Measurements from ENCODE around the gene TGFBI.

Gene TGFBI

GRCh38 chr5:136028782-136029742, at the start of gene TGFBI:
TSS of gene TGFBI (plus strand) at chr5:136028988. CDS start at chr5:136029056, 68 bp downstream.
- peak; percentile 24 for DNase-seq

- DNase-seq = no peak
Observed at GRCh38 chr5:135978993-135979392, 49.8 kb upstream of the TGFBI start.

GRCh38 chr5:135979510-135979909, 49.3 kb upstream of the TGFBI start:
- DNase-seq = no peak

GRCh38 chr5:135980620-135981019, 48.2 kb upstream of the TGFBI start:
- DNase-seq = no peak

- no peak for DNase-seq
Observed at GRCh38 chr5:135985951-135986350, 42.8 kb upstream of the TGFBI start.

GRCh38 chr5:135986401-135986800, 42.4 kb upstream of the TGFBI start:
- no peak for DNase-seq

GRCh38 chr5:135986891-135987401, 41.8 kb upstream of the TGFBI start:
- no peak for DNase-seq

- DNase-seq = no peak
Observed at GRCh38 chr5:135988546-135988945, 40.2 kb upstream of the TGFBI start.

- DNase-seq = no peak
Observed at GRCh38 chr5:135989686-135990085, 39.1 kb upstream of the TGFBI start.

GRCh38 chr5:135990528-135991255, 38.1 kb upstream of the TGFBI start:
- DNase-seq = no peak

GRCh38 chr5:135991429-135991828, 37.4 kb upstream of the TGFBI start:
- DNase-seq = no peak

GRCh38 chr5:135993335-135993879, 35.4 kb upstream of the TGFBI start:
- no peak for DNase-seq

GRCh38 chr5:135993880-135994636, 34.7 kb upstream of the TGFBI start:
- no peak for DNase-seq

GRCh38 chr5:135995976-135996375, 32.8 kb upstream of the TGFBI start:
- no peak for DNase-seq

- no peak for DNase-seq
Observed at GRCh38 chr5:135996611-135997010, 32.2 kb upstream of the TGFBI start.

GRCh38 chr5:135997673-135998335, 31.0 kb upstream of the TGFBI start:
- no peak for DNase-seq

GRCh38 chr5:135998889-135999288, 29.9 kb upstream of the TGFBI start:
- no peak for DNase-seq

GRCh38 chr5:135999406-136000139, 29.2 kb upstream of the TGFBI start:
- DNase-seq = no peak

- DNase-seq = no peak
Observed at GRCh38 chr5:136000147-136000546, 28.6 kb upstream of the TGFBI start.

- no peak for DNase-seq
Observed at GRCh38 chr5:136000932-136001331, 27.9 kb upstream of the TGFBI start.

GRCh38 chr5:136001466-136001981, 27.3 kb upstream of the TGFBI start:
- DNase-seq = no peak

All from activated CD4-positive, alpha-beta T cell treated with anti-CD3 and anti-CD28 coated beads, Interleukin-2, Interleukin-6, amounts not matched to agents 100 ng/mL and 50 ng/mL, durations not matched to agents 16 hours and 8 hours (primary cell).